ENCODE measurements around the gene ZBTB7C.

DNA sequence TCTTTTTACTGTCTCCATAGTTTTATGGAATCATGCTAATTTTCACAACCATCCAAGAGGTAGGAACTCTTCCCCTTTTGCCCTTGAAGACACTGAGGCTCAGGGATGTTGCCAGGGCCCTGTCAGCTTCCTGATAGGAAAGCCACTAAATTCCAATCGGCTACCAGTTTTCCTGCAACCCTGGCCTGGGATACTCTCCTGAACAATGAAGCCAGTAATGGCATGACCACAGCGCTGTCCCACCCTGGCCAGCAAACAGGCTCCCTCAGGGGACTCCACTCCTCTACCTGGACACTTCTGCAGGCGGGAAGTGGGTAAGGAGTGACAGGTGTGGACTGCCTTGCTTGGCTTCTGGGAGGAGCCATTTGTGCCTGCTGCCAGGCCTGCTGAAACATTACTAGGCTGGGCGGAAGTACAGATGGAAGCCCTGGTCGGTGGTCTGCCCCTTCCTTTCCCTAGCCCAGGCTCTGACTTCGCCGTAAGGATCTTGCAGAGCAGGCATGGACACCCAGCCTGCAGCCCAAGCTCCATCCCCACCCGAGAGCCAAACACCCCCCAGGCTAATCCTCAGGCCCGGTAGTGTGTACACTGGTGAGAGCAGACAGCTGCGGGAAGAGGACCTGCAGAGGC is 400.0 kb downstream of the ZBTB7C start:
- no peak for TF ChIP-seq TAF1 (conservative IDR thresholded peaks at IDR 0.05)
- TF ChIP-seq EGR1 (IDR thresholded peaks at IDR 0.05; ENCODE audit: low read depth in 2 of 2) = no peak
- TF ChIP-seq, protein P1, sequence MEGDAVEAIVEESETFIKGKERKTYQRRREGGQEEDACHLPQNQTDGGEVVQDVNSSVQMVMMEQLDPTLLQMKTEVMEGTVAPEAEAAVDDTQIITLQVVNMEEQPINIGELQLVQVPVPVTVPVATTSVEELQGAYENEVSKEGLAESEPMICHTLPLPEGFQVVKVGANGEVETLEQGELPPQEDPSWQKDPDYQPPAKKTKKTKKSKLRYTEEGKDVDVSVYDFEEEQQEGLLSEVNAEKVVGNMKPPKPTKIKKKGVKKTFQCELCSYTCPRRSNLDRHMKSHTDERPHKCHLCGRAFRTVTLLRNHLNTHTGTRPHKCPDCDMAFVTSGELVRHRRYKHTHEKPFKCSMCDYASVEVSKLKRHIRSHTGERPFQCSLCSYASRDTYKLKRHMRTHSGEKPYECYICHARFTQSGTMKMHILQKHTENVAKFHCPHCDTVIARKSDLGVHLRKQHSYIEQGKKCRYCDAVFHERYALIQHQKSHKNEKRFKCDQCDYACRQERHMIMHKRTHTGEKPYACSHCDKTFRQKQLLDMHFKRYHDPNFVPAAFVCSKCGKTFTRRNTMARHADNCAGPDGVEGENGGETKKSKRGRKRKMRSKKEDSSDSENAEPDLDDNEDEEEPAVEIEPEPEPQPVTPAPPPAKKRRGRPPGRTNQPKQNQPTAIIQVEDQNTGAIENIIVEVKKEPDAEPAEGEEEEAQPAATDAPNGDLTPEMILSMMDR (IDR thresholded peaks at IDR 0.05; ENCODE audit: low read depth, low read length, missing input control) = no peak
- TF ChIP-seq, protein P2, sequence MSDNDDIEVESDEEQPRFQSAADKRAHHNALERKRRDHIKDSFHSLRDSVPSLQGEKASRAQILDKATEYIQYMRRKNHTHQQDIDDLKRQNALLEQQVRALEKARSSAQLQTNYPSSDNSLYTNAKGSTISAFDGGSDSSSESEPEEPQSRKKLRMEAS (IDR thresholded peaks at IDR 0.05) = no peak
- TF ChIP-seq JUND (IDR thresholded peaks at IDR 0.05) = no peak
- TF ChIP-seq, protein P3, sequence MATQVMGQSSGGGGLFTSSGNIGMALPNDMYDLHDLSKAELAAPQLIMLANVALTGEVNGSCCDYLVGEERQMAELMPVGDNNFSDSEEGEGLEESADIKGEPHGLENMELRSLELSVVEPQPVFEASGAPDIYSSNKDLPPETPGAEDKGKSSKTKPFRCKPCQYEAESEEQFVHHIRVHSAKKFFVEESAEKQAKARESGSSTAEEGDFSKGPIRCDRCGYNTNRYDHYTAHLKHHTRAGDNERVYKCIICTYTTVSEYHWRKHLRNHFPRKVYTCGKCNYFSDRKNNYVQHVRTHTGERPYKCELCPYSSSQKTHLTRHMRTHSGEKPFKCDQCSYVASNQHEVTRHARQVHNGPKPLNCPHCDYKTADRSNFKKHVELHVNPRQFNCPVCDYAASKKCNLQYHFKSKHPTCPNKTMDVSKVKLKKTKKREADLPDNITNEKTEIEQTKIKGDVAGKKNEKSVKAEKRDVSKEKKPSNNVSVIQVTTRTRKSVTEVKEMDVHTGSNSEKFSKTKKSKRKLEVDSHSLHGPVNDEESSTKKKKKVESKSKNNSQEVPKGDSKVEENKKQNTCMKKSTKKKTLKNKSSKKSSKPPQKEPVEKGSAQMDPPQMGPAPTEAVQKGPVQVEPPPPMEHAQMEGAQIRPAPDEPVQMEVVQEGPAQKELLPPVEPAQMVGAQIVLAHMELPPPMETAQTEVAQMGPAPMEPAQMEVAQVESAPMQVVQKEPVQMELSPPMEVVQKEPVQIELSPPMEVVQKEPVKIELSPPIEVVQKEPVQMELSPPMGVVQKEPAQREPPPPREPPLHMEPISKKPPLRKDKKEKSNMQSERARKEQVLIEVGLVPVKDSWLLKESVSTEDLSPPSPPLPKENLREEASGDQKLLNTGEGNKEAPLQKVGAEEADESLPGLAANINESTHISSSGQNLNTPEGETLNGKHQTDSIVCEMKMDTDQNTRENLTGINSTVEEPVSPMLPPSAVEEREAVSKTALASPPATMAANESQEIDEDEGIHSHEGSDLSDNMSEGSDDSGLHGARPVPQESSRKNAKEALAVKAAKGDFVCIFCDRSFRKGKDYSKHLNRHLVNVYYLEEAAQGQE (IDR thresholded peaks at IDR 0.05) = no peak
- TF ChIP-seq GABPA (IDR thresholded peaks at IDR 0.05 in 1 of 2, conservative IDR thresholded peaks at IDR 0.05 in 1 of 2) = no peak
- TF ChIP-seq RAD21 (IDR thresholded peaks at IDR 0.05) = no peak
- no peak for TF ChIP-seq SP1 (IDR thresholded peaks at IDR 0.05)

Measured in liver (tissue), 3 donors.